Endothelial cell of umbilical vein (primary cell): ENCODE measurements around the gene RIMS3. TPM values are rescaled to one million over a fixed set of nuclear protein-coding genes. Genes with fewer than 3 reads are reported as not detected.

Experiments used
- BruUV-seq: library from RNA; stranded (reverse); fragments of 400-500 nt; replicated peaks from 2 replicates; lab custom pipeline; 2021; lab: Mats Ljungman, UMichigan
- CTCF ChIA-PET: fragments of 300-600, 350-600 bp; sonication (Branson Sonifier 250); formaldehyde crosslinking; loops from one replicate; lab custom pipeline; 2021; ENCODE audit warnings: antibody characterized with exemption, inconsistent platforms; lab: Charles Lee
- POLR2A ChIA-PET: fragments of 300-600, 350-600 bp; sonication (Branson Sonifier 250); formaldehyde crosslinking; loops from one replicate; lab custom pipeline; 2021; ENCODE audit warnings: antibody characterized with exemption, inconsistent platforms; lab: Charles Lee
- DNase-seq: peaks from one replicate; pipeline ENCODE4 v3.0.0-alpha.2; 2011; ENCODE audit warnings: low read depth, low spot score
- FAIRE-seq: peaks from 2 replicates; lab custom pipeline; 2011; peaks lifted over from hg19 to GRCh38; lab: Jason Lieb, UNC
- H2AFZ ChIP-seq: 2 replicates; pipeline ENCODE4 v1.6.0; 2012; ENCODE audit warnings: low read depth, low read length, control low read depth, inconsistent platforms
- H3K27ac ChIP-seq: 2 replicates; pipeline ENCODE4 v1.5.1; 2011; ENCODE audit warnings: low read depth, mild to moderate bottlenecking, control low read depth, low read length, moderate library complexity; ENCODE audit not compliant: insufficient read depth
- H3K27me3 ChIP-seq, 2 experiments: 2 replicates each; pipeline versions ENCODE4 v1.6.0 to v1.6.1; 2011; ENCODE audit warnings: low read length in 2 of 2, mixed read lengths in 1 of 2; ENCODE audit not compliant: control insufficient read depth in 2 of 2, insufficient read depth in 2 of 2
- H3K36me3 ChIP-seq, 2 experiments: 2 replicates in 1 of 2; 3 replicates in 1 of 2; pipeline ENCODE4 v1.5.1; 2011; ENCODE audit warnings: low read length in 2 of 2, mild to moderate bottlenecking in 1 of 2, moderate library complexity in 1 of 2; ENCODE audit not compliant: control insufficient read depth in 2 of 2, insufficient read depth in 2 of 2; ENCODE audit errors: extremely low read depth in 1 of 2
- H3K4me1 ChIP-seq: 3 replicates; pipeline ENCODE4 v1.5.1; 2011; ENCODE audit warnings: mild to moderate bottlenecking, low read length; ENCODE audit not compliant: control insufficient read depth, insufficient read depth; ENCODE audit errors: extremely low read depth
- H3K4me2 ChIP-seq: 2 replicates; pipeline ENCODE4 v1.6.1; 2011; ENCODE audit warnings: low read length, control low read depth, mixed read lengths; ENCODE audit not compliant: insufficient read depth
- H3K4me3 ChIP-seq, 3 experiments: fragments of 200-600 bp in 1 of 3; sonication (generic), shearing (Covaris generic) in 1 of 3; replicated peaks in 1 of 3; 2 replicates each; pipeline ENCODE4 v1.5.1; 2011 to 2016; ENCODE audit warnings: control low read depth in 3 of 3, low read length in 3 of 3, mild to moderate bottlenecking in 2 of 3, inconsistent platforms in 1 of 3, low read depth in 1 of 3, moderate library complexity in 1 of 3; ENCODE audit not compliant: insufficient read depth in 1 of 3
- H3K79me2 ChIP-seq: 2 replicates; pipeline ENCODE4 v1.6.0; 2012; ENCODE audit warnings: low read length, inconsistent platforms; ENCODE audit not compliant: control insufficient read depth, insufficient read depth
- H3K9ac ChIP-seq: replicated peaks from 2 replicates; pipeline ENCODE3; 2011; ENCODE audit warnings: low read length, control low read depth; ENCODE audit not compliant: insufficient read depth; ENCODE audit errors: extremely low read depth
- H3K9me1 ChIP-seq: replicated peaks from 3 replicates; pipeline ENCODE4 v1.6.0; 2011; ENCODE audit warnings: mild to moderate bottlenecking, low read length; ENCODE audit not compliant: control insufficient read depth, insufficient read depth; ENCODE audit errors: extremely low read depth
- H3K9me3 ChIP-seq: replicated peaks from 2 replicates; pipeline ENCODE4 v1.5.1; 2012; ENCODE audit warnings: low read length, inconsistent platforms; ENCODE audit not compliant: control insufficient read depth, insufficient read depth
- H4K20me1 ChIP-seq: replicated peaks from 2 replicates; pipeline ENCODE3; 2011; ENCODE audit warnings: mild to moderate bottlenecking, low read length; ENCODE audit not compliant: control insufficient read depth, insufficient read depth; ENCODE audit errors: extremely low read depth
- FOS ChIP-seq: IDR thresholded peaks from 2 replicates; pipeline ENCODE4 v1.6.1; 2011; ENCODE audit warnings: mild to moderate bottlenecking, low read length, moderate library complexity, borderline replicate concordance; ENCODE audit not compliant: insufficient read depth
- GATA2 ChIP-seq: IDR thresholded peaks from 2 replicates; pipeline ENCODE4 v1.7.0; 2011; ENCODE audit warnings: low read depth, mild to moderate bottlenecking, moderate library complexity, mixed read lengths, low read length; ENCODE audit not compliant: insufficient read length, insufficient read depth
- MYC ChIP-seq: IDR thresholded peaks from one replicate; pipeline ENCODE4 v1.6.1; 2011; ENCODE audit warnings: mild to moderate bottlenecking, low read depth, low read length
- POLR2A ChIP-seq: IDR thresholded peaks from 2 replicates; pipeline ENCODE4 v1.6.1; 2012; ENCODE audit warnings: low read depth, mild to moderate bottlenecking, control low read depth, low read length
- dilution Hi-C: fragments of 300-500 bp; cut with MboI; formaldehyde crosslinking; loops from one replicate; pipeline ENCODE4 v1.15.0; 2019; ENCODE audit warnings: low sequenced_read_pairs; ENCODE audit not compliant: extremely low pct_ligation_motif_present
- intact Hi-C: fragments of 100-400 bp; cut with micrococcal nuclease; formaldehyde crosslinking; loops from one replicate; pipeline ENCODE4 v1.10.0; 2022
- polyA plus RNA-seq, 4 experiments: library from polyadenylated mRNA; depleted of rRNA in 3 of 4; stranded (reverse) in 3 of 4; unstranded in 1 of 4; fragments of >200 nt; gene quantifications; 2 replicates each; pipeline versions ENCODE4 v1.2.1 to v1.2.3, GENCODE V29; 2011 to 2012; ENCODE audit warnings: missing spikeins in 1 of 4
- total RNA-seq: library from RNA; stranded (reverse); gene quantifications from 2 replicates; pipeline ENCODE4 v1.2.3, GENCODE V29; 2021
- TF ChIP-seq, protein P1 (sequence below): IDR thresholded peaks from 2 replicates; pipeline ENCODE4 v1.6.1; 2011; ENCODE audit not compliant: insufficient read depth, insufficient read length
- TF ChIP-seq, protein P2 (sequence below), 2 donors: IDR thresholded peaks; 1 replicate in 1 of 2; 2 replicates in 1 of 2; pipeline ENCODE4 v1.5.1; 2011; ENCODE audit warnings: low read length in 2 of 2, mild to moderate bottlenecking in 2 of 2, moderate library complexity in 2 of 2, control low read depth in 1 of 2, inconsistent platforms in 1 of 2, low read depth in 1 of 2; ENCODE audit not compliant: insufficient read depth in 1 of 2; ENCODE audit errors: extremely low read depth in 1 of 2

The RIMS3 gene
- total and polyA plus RNA-seq, 2 donors (not counting 3 experiments of a cell fraction or from before 2014, with no cell fraction given): 0.14 to 0.15 TPM

DNA sequence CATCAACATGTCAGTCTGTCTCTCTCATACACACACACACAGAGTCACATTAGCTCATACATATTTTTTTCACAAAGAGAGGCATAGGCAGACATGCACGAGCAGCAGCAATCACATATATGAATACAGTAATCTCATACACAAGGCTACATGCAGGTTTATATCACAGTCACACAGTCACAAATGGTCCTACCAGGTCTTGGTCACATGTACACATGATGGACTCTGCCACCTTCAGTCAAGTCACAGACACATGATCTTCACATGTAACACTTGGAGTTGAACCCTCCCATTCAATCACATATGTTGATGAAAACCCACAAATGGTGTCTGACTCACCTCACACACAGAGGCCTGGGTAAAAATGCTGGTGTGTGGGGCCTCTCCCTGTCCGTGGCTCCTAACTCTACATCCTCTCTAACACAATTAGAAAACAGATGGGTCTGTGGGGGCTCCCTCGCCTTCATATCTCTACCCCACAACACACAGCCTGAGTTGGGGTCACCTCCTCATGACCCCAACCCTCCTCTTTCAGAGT lies 27.9 kb downstream of the RIMS3 start:
- Histone ChIP-seq H3K4me1 (no peaks in the 10 kb centered on the region), H3K9me1 (no peaks in the 10 kb centered on the region), H2AFZ (no peak overlapping the region), H3K9ac (no peak overlapping the region), H3K4me2 (no peak overlapping the region), H3K27ac (no peak overlapping the region), H3K36me3 (no peaks in the 10 kb centered on the region), H3K4me3 (no peak overlapping the region), H4K20me1 (no peaks in the 10 kb centered on the region), H3K79me2 (no peaks in the 10 kb centered on the region), H3K9me3 (no peaks in the 10 kb centered on the region), H3K27me3 (peaks cover 0 to 2% of the 10 kb centered on the region in 2 experiments)
- DNase-seq (no peak), FAIRE-seq (no peak)
- intact Hi-C loops: no loop called here
- TF ChIP-seq MYC (no peak), GATA2 (no peak)
- dilution Hi-C loops: no loop called here
- BruUV-seq: no TSS peak
- CTCF ChIA-PET: interaction anchor here (1.3 kb wide), 1 partner anchor 9 kb away, joined by 3 read pairs; no protein-coding TSS in a partner anchor
- POLR2A ChIA-PET: no interaction called here

DNA sequence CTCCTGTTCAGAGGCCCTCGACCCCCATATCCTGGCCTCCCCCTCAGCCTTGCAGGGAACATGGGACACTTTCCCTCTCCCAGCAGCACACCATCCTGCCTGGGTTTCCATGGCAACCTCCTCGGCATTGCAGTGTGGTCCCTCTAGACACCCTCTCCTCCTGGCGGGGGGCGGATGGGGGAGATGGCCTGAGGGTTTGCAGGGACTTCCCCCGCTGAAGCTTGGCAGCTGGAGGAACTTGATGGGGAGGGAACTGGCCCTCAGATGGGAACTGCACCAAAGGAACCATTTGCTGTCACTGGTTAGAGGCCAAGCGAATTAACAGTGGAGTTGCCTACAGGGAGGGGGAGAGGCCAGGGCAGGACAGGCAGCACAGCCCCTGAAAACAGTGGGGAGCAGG lies 28.7 kb downstream of the RIMS3 start:
- H2AFZ ChIP-seq: no peak overlapping the region
- no peaks in the 10 kb centered on the region for H3K9me1 ChIP-seq
- H3K9ac ChIP-seq: no peak overlapping the region
- no TSS peak for BruUV-seq
- FAIRE-seq (no peak), DNase-seq (no peak)
- no peaks in the 10 kb centered on the region for H3K4me1 ChIP-seq
- H3K27ac ChIP-seq: no peak overlapping the region
- H3K36me3 ChIP-seq: no peaks in the 10 kb centered on the region
- CTCF ChIA-PET: interaction anchor here (1.3 kb wide), 1 partner anchor 10 kb away, joined by 3 read pairs; no protein-coding TSS in a partner anchor
- no peak for TF ChIP-seq FOS
- TF ChIP-seq, protein P1, sequence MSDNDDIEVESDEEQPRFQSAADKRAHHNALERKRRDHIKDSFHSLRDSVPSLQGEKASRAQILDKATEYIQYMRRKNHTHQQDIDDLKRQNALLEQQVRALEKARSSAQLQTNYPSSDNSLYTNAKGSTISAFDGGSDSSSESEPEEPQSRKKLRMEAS: no peak
- TF ChIP-seq, protein P2, sequence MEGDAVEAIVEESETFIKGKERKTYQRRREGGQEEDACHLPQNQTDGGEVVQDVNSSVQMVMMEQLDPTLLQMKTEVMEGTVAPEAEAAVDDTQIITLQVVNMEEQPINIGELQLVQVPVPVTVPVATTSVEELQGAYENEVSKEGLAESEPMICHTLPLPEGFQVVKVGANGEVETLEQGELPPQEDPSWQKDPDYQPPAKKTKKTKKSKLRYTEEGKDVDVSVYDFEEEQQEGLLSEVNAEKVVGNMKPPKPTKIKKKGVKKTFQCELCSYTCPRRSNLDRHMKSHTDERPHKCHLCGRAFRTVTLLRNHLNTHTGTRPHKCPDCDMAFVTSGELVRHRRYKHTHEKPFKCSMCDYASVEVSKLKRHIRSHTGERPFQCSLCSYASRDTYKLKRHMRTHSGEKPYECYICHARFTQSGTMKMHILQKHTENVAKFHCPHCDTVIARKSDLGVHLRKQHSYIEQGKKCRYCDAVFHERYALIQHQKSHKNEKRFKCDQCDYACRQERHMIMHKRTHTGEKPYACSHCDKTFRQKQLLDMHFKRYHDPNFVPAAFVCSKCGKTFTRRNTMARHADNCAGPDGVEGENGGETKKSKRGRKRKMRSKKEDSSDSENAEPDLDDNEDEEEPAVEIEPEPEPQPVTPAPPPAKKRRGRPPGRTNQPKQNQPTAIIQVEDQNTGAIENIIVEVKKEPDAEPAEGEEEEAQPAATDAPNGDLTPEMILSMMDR (IDR thresholded peaks at IDR 0.05; ENCODE audit: extremely low read depth in 1 of 2, insufficient read depth in 1 of 2, low read depth in 1 of 2, low read length in 2 of 2): no peak
- no peak for TF ChIP-seq GATA2
- no peak for TF ChIP-seq MYC
- no peak for TF ChIP-seq POLR2A
- intact Hi-C loops: no loop called here
- H3K79me2 ChIP-seq: no peaks in the 10 kb centered on the region
- POLR2A ChIA-PET: no interaction called here
- no peaks in the 10 kb centered on the region for H3K9me3 ChIP-seq
- H3K4me3 ChIP-seq: no peak overlapping the region
- H3K27me3 ChIP-seq: peaks cover 0 to 2% of the 10 kb centered on the region in 2 experiments
- H3K4me2 ChIP-seq: no peak overlapping the region
- dilution Hi-C loops: no loop called here
- H4K20me1 ChIP-seq: no peaks in the 10 kb centered on the region
